Erythroblast (primary cell): ENCODE data around the gene IGF2.

ENCODE experiments used
- GATA1 ChIP-seq: IDR thresholded peaks from 2 replicates; pipeline ENCODE4 v1.6.1; 2011; ENCODE audit warnings: low read depth, mild to moderate bottlenecking, control low read depth, low read length, moderate library complexity
- POLR2A ChIP-seq: IDR thresholded peaks from 2 replicates; pipeline ENCODE4 v1.6.1; 2011; ENCODE audit warnings: mild to moderate bottlenecking, low read length

GRCh38 chr11:2098691-2099515 is 40.3 kb downstream of the IGF2 start:
- TF ChIP-seq POLR2A: peak; percentile 31
- no peak for TF ChIP-seq GATA1
